Thyroid gland (tissue), 4 donors: ENCODE measurements around the gene PLEKHA6.

ENCODE experiments used
- CTCF ChIP-seq, 6 experiments: fragments of 200-600 bp in 3 of 6; fragments of 450-650 bp in 3 of 6; sonication (generic) in 3 of 6; IDR thresholded peaks; one replicate each; pipeline ENCODE4 v1.5.1; 2016 to 2019; ENCODE audit warnings: antibody characterized with exemption in 6 of 6, mild to moderate bottlenecking in 2 of 6, inconsistent platforms in 1 of 6, moderate library complexity in 1 of 6
- POLR2A ChIP-seq, 2 donors: fragments of 450-650 bp; IDR thresholded peaks; one replicate each; pipeline ENCODE4 v1.6.1; 2017; ENCODE audit warnings: antibody characterized with exemption in 2 of 2, mild to moderate bottlenecking in 2 of 2, moderate library complexity in 1 of 2

- no peak for TF ChIP-seq POLR2A (IDR thresholded peaks at IDR 0.05)
- TF ChIP-seq CTCF (IDR thresholded peaks at IDR 0.05) = no peak
Observed at GRCh38 chr1:204264805-204265204, 94.9 kb downstream of the PLEKHA6 start.
